ENCODE results near the gene ALDH18A1.

ALDH18A1 gene

DNA sequence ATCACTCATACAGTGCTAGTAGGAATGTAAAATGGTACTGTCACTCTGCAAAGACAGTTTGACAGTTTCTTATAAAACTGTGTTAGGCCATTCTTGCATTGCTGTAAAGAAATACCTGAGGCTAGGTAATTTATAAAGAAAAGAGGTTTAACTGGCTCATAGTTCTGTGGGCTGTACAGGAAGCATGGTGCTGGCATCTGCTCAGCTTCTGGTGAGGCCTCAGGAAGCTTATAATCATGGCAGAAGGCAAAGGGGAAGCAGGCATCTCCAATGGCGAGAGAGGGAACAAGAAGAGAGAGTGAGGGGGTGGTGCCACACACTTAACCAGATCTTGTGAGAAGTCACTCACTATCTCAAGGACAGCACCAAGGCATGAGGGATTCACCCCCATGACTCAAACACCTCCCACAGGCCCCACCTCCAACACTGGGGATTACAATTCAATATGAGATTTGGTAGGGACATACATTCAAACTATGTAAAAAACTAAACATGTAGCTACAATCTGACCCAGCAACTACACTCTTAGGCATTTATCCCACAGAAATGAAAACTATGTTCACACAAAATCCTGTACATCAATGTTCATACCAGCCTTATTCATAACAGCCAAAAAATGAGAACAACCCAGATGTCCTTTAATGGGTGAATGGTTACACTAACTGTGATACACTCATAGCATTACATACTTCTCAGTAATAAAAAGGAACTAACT is 5.0 kb downstream of the ALDH18A1 start:
- no peak overlapping the region for H3K4me3 ChIP-seq (replicated peaks; ENCODE audit: low read depth, low read length)
- no peak for DNase-seq (ENCODE audit: low read depth)
- TF ChIP-seq, protein P1, sequence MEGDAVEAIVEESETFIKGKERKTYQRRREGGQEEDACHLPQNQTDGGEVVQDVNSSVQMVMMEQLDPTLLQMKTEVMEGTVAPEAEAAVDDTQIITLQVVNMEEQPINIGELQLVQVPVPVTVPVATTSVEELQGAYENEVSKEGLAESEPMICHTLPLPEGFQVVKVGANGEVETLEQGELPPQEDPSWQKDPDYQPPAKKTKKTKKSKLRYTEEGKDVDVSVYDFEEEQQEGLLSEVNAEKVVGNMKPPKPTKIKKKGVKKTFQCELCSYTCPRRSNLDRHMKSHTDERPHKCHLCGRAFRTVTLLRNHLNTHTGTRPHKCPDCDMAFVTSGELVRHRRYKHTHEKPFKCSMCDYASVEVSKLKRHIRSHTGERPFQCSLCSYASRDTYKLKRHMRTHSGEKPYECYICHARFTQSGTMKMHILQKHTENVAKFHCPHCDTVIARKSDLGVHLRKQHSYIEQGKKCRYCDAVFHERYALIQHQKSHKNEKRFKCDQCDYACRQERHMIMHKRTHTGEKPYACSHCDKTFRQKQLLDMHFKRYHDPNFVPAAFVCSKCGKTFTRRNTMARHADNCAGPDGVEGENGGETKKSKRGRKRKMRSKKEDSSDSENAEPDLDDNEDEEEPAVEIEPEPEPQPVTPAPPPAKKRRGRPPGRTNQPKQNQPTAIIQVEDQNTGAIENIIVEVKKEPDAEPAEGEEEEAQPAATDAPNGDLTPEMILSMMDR (IDR thresholded peaks at IDR 0.05; ENCODE audit: low read length, missing control alignments), result no peak

DNA sequence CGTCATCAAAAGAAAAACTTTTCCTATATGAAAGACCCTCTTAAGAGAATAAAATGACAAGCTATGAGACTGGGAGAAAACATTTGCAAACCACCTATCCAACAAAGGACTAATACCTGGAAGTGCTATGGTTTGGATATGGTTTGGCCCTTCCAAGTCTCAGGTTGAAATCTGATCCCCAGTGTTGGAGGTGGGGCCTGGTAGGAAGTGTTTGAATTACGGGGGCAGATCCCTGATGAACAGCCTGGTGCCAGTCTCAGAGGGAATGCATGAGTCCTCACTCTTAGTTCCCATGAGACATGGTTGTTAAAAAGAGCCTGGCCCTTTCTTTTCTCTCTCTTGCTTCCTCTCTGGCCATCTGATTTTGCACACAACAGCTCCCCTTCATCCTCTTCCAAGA is 6.3 kb downstream of the ALDH18A1 start:
- TF ChIP-seq, protein P1 (IDR thresholded peaks at IDR 0.05; ENCODE audit: low read length, missing control alignments), result no peak
- no peak for DNase-seq (ENCODE audit: low read depth)
- H3K4me3 ChIP-seq (replicated peaks; ENCODE audit: low read depth, low read length), result no peak overlapping the region

DNA sequence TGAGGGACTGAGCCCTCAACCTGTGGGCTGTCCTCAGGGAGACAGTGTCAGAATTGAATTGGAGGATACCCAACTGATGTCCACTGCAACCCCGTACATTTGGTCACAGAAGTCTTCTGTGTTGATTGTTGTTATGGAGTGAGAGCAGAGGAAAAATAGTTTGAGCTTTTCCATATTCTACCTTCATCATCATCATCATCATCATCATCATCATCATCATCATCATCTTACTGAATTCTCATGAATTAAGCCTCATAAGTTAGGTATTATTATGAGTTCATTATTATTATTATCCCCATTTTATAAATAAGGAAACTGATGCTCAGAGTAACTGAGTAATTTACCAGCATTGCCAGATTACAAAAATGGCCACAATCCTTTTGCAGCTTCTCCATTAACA is 8.4 kb downstream of the ALDH18A1 start:
- DNase-seq (ENCODE audit: low read depth), result no peak
- TF ChIP-seq, protein P1 (IDR thresholded peaks at IDR 0.05; ENCODE audit: low read length, missing control alignments), result no peak
- H3K4me3 ChIP-seq (replicated peaks; ENCODE audit: low read depth, low read length), result no peak overlapping the region

GRCh38 chr10:95646160-95646559 is 10.4 kb downstream of the ALDH18A1 start:
- TF ChIP-seq, protein P1 (IDR thresholded peaks at IDR 0.05; ENCODE audit: low read length, missing control alignments), result no peak
- DNase-seq (ENCODE audit: low read depth), result no peak
- no peak overlapping the region for H3K4me3 ChIP-seq (replicated peaks; ENCODE audit: low read depth, low read length)

GRCh38 chr10:95644901-95645300 is 11.6 kb downstream of the ALDH18A1 start:
- TF ChIP-seq, protein P1 (IDR thresholded peaks at IDR 0.05; ENCODE audit: low read length, missing control alignments), result no peak

GRCh38 chr10:95640891-95641315 is 15.6 kb downstream of the ALDH18A1 start:
- TF ChIP-seq, protein P1 (IDR thresholded peaks at IDR 0.05; ENCODE audit: low read length, missing control alignments), result no peak
- no peak for DNase-seq (ENCODE audit: low read depth)
- no peak overlapping the region for H3K4me3 ChIP-seq (replicated peaks; ENCODE audit: low read depth, low read length)

More at GRCh38 chr10:95644901-95645300, 11.6 kb downstream of the ALDH18A1 start:
- H3K4me3 ChIP-seq (replicated peaks; ENCODE audit: low read depth, low read length), result no peak overlapping the region
- DNase-seq (ENCODE audit: low read depth), result no peak

DNA sequence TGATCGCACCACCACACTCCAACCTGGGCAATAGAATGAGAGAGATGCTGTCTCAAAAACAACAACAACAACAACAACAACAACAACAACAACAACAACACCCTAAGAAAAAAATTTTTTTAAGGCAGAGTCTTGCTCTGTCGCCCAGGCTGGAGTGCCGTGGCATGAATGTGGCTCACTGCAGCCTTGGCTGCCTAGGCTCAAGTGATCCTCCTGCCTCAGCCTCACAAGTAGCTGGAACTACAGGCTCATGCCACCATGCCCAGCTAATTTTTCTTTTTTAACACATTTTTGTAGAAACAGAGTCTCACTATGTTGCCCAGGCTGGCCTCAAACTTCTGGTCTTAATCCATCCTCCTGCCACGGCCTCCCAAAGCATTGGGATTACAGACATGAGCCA is 18.6 kb downstream of the ALDH18A1 start:
- H3K4me3 ChIP-seq (replicated peaks; ENCODE audit: low read depth, low read length), result no peak overlapping the region
- no peak for DNase-seq (ENCODE audit: low read depth)
- TF ChIP-seq, protein P1 (IDR thresholded peaks at IDR 0.05; ENCODE audit: low read length, missing control alignments), result no peak
